NCI-H2107 treated with DMSO at 0.1 percent for 48 hours (cell line): Measurements from ENCODE around the gene EYA3.

Experiments
- DNase-seq: peaks from one replicate; lab custom pipeline; 2025; ENCODE audit not compliant: unreplicated experiment; lab: John Stamatoyannopoulos, UW

The EYA3 gene

GRCh38 chr1:27941671-27942540 is 146.5 kb downstream of the EYA3 start:
- DNase-seq: no peak

GRCh38 chr1:27940870-27941560 is 147.4 kb downstream of the EYA3 start:
- DNase-seq: no peak

GRCh38 chr1:27940297-27940696 is 148.1 kb downstream of the EYA3 start:
- no peak for DNase-seq

GRCh38 chr1:27938488-27938887 is 149.9 kb downstream of the EYA3 start:
- DNase-seq: no peak

- DNase-seq: no peak
Measured at GRCh38 chr1:27937524-27937836, 150.9 kb downstream of the EYA3 start.

- DNase-seq: no peak
Measured at GRCh38 chr1:27936370-27936769, 152.0 kb downstream of the EYA3 start.

GRCh38 chr1:27935721-27936120 is 152.7 kb downstream of the EYA3 start:
- no peak for DNase-seq

- DNase-seq: peak; percentile 71
Measured at GRCh38 chr1:27934818-27935549, 153.4 kb downstream of the EYA3 start, which contains the start of gene SMPDL3B. SMPDL3B (plus strand) TSS chr1:27935000; CDS start chr1:27935184, 184 bp downstream.

- DNase-seq: no peak
Measured at GRCh38 chr1:27931759-27932158, 156.7 kb downstream of the EYA3 start.

GRCh38 chr1:27931184-27931583 is 157.2 kb downstream of the EYA3 start:
- no peak for DNase-seq

GRCh38 chr1:27928216-27928954 is 160.0 kb downstream of the EYA3 start:
- DNase-seq: no peak

- DNase-seq: no peak
Measured at GRCh38 chr1:27922272-27922671, 166.1 kb downstream of the EYA3 start.
